Measurements from ENCODE around the gene SERP1. TPM values are rescaled to one million over a fixed set of nuclear protein-coding genes. Genes with fewer than 3 reads are reported as not detected.

Gene SERP1
- total RNA-seq, 1 donor from 2014 or later: 119 TPM

Other genes with a start within 250 kb of the SERP1 start
- 99.4 and 116 TPM in 2 replicates for gene TSC22D2, start 138.2 kb downstream of the SERP1 start, total RNA-seq
- 64.2 and 69.9 TPM in 2 replicates for gene EIF2A, start 291 bp upstream of the SERP1 start, total RNA-seq
- 130 and 132 TPM in 2 replicates for gene SELENOT, start 56.8 kb upstream of the SERP1 start, total RNA-seq
- 0.09 TPM in 1 of 2 replicates, not detected in the other for gene ERICH6, start 157.4 kb upstream of the SERP1 start, total RNA-seq
- 39.3 and 46.2 TPM in 2 replicates for gene SIAH2, start 216.7 kb upstream of the SERP1 start, total RNA-seq